ENCODE measurements around the gene ZNF45.

DNA sequence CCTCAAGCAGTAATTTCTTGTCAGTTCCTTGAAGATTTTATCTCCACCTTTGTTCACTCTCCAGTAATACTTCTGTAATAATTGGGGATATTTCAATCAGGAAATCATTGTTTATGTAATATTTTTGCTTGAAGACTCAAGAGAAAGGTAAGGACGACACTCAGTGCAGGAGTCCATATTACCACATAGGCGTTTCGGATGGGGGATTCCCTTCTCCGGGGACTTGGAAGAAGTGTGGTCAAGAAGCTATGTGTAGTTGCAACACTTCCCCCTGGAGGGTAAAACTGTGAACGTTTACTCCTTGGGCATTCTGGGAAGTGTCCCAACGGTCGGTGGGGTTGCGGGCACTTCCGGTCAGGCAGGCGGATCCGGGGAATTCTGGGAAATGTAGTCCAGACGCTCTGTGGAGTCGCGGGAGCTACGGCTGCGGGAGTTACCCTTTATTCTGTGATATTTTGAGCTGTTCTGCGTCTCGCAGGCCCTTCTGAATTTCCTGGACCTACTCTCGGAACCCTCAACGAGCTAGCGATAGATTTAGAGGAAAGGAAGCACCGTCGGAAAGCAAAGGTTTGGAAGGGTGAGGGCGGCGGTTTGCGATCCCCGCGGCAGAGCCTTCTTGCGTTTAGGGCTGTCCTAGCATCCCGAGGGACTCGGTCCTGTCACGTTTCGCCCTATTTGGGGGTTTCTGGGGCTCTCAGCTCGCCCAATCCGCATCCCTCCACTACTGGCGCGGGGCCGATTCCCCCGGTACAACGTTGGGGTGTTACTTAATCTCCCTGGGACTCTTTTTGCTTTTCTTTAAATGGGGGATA, 16.0 kb upstream of the ZNF45 start, which contains the start of gene ZNF221:
- TF ChIP-seq, protein P1, sequence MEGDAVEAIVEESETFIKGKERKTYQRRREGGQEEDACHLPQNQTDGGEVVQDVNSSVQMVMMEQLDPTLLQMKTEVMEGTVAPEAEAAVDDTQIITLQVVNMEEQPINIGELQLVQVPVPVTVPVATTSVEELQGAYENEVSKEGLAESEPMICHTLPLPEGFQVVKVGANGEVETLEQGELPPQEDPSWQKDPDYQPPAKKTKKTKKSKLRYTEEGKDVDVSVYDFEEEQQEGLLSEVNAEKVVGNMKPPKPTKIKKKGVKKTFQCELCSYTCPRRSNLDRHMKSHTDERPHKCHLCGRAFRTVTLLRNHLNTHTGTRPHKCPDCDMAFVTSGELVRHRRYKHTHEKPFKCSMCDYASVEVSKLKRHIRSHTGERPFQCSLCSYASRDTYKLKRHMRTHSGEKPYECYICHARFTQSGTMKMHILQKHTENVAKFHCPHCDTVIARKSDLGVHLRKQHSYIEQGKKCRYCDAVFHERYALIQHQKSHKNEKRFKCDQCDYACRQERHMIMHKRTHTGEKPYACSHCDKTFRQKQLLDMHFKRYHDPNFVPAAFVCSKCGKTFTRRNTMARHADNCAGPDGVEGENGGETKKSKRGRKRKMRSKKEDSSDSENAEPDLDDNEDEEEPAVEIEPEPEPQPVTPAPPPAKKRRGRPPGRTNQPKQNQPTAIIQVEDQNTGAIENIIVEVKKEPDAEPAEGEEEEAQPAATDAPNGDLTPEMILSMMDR (IDR thresholded peaks at IDR 0.05) = peak; percentile 41; the same call in 2 of the 3 replicates
- TF ChIP-seq MAZ (IDR thresholded peaks at IDR 0.05; ENCODE audit: borderline replicate concordance, low read depth, low read length) (no peak), JUNB (IDR thresholded peaks at IDR 0.05) (no peak), KDM1A (IDR thresholded peaks at IDR 0.05; ENCODE audit: low read depth) (no peak)
- TF ChIP-seq, protein P2, sequence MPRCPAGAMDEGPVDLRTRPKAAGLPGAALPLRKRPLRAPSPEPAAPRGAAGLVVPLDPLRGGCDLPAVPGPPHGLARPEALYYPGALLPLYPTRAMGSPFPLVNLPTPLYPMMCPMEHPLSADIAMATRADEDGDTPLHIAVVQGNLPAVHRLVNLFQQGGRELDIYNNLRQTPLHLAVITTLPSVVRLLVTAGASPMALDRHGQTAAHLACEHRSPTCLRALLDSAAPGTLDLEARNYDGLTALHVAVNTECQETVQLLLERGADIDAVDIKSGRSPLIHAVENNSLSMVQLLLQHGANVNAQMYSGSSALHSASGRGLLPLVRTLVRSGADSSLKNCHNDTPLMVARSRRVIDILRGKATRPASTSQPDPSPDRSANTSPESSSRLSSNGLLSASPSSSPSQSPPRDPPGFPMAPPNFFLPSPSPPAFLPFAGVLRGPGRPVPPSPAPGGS (IDR thresholded peaks at IDR 0.05) = 0 out of 3 replicates have a peak, but pooled peaks have one; percentile 17
